Colonic mucosa (tissue), 4 donors: Measurements from ENCODE around the gene P2RX4. TPM values are rescaled to one million over a fixed set of nuclear protein-coding genes. Genes with fewer than 3 reads are reported as not detected.

Experiments
- DNase-seq: peaks from one replicate; pipeline ENCODE4 v3.0.0-alpha.2; 2020
- H3K27ac ChIP-seq: fragments of 200-600 bp; one replicate; pipeline ENCODE4 v1.8.0; 2021
- H3K27me3 ChIP-seq: fragments of 200-600 bp; one replicate; pipeline ENCODE4 v1.8.0; 2021
- H3K36me3 ChIP-seq: fragments of 200-600 bp; one replicate; pipeline ENCODE4 v1.8.0; 2021
- H3K4me1 ChIP-seq: fragments of 200-600 bp; one replicate; pipeline ENCODE4 v1.8.0; 2021; ENCODE audit warnings: mild to moderate bottlenecking
- H3K4me3 ChIP-seq: fragments of 200-600 bp; one replicate; pipeline ENCODE4 v1.8.0; 2021
- H3K9ac ChIP-seq, 2 donors: one replicate each; pipeline ENCODE4 v1.7.0; 2013; ENCODE audit warnings: control low read depth in 2 of 2, low read depth in 2 of 2, low read length in 2 of 2
- H3K9me3 ChIP-seq: fragments of 200-600 bp; one replicate; pipeline ENCODE4 v1.8.0; 2021
- intact Hi-C: fragments of 100-400 bp; cut with DNase I; formaldehyde crosslinking; loops from one replicate; pipeline ENCODE4 v1.14.1; 2022
- total RNA-seq, 2 donors: library from RNA; stranded (reverse); fragmentation: NEBNext Ultra II Directional in 1 of 2; extraction: Animal tissue kit (Norgen Biotek cat#: 25700) in 1 of 2; gene quantifications; one replicate each; pipeline ENCODE4 v1.2.1, GENCODE V29; 2021
- TF ChIP-seq, protein P1 (sequence below): fragments of 200-600 bp; IDR thresholded peaks from one replicate; pipeline ENCODE4 v1.8.0; 2022; ENCODE audit warnings: antibody characterized with exemption, mild to moderate bottlenecking
- donor health status: healthy.
- donor health status: DM: no; HTN: no; CAD: no.
- donor health status: DM: no; HTN: no; CAD: no.

The P2RX4 gene
- total RNA-seq, 2 donors from 2014 or later, result 82.2 to 123 TPM

DNA sequence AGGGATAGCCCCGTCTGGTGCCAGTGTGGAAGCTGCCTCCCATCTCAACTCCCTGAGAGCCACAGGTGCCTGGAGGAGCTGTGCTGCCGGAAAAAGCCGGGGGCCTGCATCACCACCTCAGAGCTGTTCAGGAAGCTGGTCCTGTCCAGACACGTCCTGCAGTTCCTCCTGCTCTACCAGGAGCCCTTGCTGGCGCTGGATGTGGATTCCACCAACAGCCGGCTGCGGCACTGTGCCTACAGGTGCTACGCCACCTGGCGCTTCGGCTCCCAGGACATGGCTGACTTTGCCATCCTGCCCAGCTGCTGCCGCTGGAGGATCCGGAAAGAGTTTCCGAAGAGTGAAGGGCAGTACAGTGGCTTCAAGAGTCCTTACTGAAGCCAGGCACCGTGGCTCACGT lies 25.5 kb upstream of the P2RX4 start:
- H3K9me3 ChIP-seq, result no peaks in the 10 kb centered on the region
- H3K36me3 ChIP-seq, result no peaks in the 10 kb centered on the region
- H3K9ac ChIP-seq, result no peak overlapping the region
- H3K4me3 ChIP-seq, result no peak overlapping the region
- TF ChIP-seq, protein P1, sequence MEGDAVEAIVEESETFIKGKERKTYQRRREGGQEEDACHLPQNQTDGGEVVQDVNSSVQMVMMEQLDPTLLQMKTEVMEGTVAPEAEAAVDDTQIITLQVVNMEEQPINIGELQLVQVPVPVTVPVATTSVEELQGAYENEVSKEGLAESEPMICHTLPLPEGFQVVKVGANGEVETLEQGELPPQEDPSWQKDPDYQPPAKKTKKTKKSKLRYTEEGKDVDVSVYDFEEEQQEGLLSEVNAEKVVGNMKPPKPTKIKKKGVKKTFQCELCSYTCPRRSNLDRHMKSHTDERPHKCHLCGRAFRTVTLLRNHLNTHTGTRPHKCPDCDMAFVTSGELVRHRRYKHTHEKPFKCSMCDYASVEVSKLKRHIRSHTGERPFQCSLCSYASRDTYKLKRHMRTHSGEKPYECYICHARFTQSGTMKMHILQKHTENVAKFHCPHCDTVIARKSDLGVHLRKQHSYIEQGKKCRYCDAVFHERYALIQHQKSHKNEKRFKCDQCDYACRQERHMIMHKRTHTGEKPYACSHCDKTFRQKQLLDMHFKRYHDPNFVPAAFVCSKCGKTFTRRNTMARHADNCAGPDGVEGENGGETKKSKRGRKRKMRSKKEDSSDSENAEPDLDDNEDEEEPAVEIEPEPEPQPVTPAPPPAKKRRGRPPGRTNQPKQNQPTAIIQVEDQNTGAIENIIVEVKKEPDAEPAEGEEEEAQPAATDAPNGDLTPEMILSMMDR, result no peak
- H3K27me3 ChIP-seq, result no peaks in the 10 kb centered on the region
- DNase-seq, result no peak
- intact Hi-C loops, result no loop called here
- H3K27ac ChIP-seq, result no peak overlapping the region
- no peaks in the 10 kb centered on the region for H3K4me1 ChIP-seq

DNA sequence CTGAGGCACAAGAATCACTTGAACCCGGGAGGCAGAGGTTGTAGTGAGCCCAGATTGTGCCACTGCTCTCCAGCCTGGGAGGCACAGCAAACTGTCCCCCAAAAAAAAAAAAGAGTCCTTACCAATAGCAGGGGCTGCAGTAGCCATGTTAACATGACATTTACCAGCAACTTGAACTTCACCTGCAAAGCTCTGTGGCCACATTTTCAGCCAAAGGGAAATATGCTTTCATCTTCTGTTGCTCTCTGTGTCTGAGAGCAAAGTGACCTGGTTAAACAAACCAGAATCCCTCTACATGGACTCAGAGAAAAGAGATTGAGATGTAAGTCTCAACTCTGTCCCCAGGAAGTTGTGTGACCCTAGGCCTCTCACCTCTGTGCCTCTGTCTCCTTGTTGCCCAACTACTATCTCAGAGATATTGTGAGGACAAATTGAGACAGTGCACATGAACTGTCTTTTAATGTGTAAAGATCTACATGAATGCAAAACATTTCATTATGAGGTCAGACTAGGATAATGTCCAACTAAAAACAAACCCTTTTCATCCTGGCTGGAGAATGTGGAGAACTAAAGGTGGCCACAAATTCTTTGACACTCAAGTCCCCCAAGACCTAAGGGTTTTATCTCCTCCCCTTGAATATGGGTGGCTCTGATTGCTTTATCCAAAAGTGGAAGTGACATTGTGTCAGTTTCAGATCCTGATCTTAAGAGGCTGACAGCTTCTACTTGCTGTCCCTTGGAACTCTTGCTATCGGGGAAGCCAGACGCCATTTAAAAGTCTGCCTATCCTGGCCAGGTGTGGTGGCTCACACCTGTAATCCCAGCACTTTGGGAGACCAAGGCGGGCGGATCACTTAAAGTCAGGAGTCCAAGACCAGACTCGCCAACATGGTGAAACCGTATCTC lies 24.7 kb upstream of the P2RX4 start:
- Histone ChIP-seq H3K9ac (no peak overlapping the region), H3K4me3 (no peak overlapping the region), H3K36me3 (no peaks in the 10 kb centered on the region), H3K27me3 (no peaks in the 10 kb centered on the region), H3K9me3 (no peaks in the 10 kb centered on the region), H3K27ac (no peak overlapping the region), H3K4me1 (no peaks in the 10 kb centered on the region)
- intact Hi-C loops, result no loop called here
- DNase-seq, result no peak
- TF ChIP-seq, protein P1, result no peak

DNA sequence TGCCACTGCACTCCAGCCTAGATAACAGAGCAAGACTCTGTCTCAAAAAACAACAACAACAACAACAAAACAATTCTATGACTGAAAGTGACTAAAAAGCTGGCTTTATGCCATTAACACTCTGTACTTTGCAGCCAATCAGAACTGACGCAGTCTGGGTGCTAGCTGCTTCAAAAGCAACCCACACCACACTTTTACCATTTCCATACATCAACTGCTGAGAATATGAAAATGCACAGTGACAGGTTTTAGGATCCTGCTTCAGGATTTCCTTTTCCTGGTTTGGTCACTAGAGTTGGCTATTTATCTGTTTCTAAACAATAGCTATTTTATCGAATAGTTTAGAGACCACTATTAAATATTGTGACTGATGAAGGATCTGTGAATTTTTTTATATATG lies 23.1 kb upstream of the P2RX4 start:
- intact Hi-C loops, result no loop called here
- Histone ChIP-seq H3K27ac (no peak overlapping the region), H3K4me3 (no peak overlapping the region), H3K27me3 (no peaks in the 10 kb centered on the region), H3K9ac (no peak overlapping the region), H3K9me3 (no peaks in the 10 kb centered on the region), H3K4me1 (no peaks in the 10 kb centered on the region), H3K36me3 (no peaks in the 10 kb centered on the region)
- TF ChIP-seq, protein P1, result no peak
- no peak for DNase-seq

DNA sequence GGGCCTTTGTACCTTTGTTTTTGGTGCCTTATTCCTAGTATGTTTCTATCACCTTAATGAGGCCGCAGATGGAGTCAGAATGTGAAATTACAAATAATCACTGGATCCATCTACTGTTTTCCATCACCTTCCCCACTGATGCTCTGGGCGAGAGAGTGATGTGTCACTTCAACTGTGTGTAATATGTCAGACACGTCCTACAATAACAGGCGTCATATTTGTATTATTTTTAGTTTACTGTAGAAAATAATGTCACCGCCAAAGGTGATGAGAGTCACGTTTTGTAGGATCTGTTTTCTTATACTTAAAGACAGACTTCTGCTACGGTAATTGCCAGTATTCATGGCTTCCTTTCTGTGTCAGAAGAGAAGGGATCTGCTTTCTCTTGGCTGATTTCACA lies 22.4 kb upstream of the P2RX4 start:
- Histone ChIP-seq H3K4me1 (no peaks in the 10 kb centered on the region), H3K27me3 (no peaks in the 10 kb centered on the region), H3K27ac (no peak overlapping the region), H3K9ac (no peak overlapping the region), H3K9me3 (no peaks in the 10 kb centered on the region), H3K36me3 (no peaks in the 10 kb centered on the region), H3K4me3 (no peak overlapping the region)
- intact Hi-C loops, result no loop called here
- no peak for DNase-seq
- TF ChIP-seq, protein P1, result no peak

DNA sequence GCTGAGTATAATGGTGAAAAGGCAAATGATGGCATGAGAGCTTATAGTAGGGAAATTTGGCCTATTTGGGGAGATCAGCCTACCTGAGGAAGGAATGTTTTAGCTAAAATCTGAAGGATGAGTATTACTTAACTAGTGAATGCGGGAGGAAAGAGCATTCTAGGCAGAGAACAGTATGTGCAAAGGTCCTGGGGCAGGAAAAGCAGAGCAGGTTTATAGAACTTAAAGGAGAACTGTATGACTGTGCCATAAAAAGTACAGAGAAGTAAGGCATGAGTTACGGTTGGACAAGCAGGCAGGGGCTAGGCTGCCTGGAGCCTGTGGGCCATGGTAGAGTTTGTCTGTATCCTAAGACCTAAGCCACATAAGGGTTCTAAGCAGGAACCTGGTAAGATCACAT lies 21.7 kb upstream of the P2RX4 start:
- Histone ChIP-seq H3K9me3 (no peaks in the 10 kb centered on the region), H3K36me3 (no peaks in the 10 kb centered on the region), H3K4me3 (no peak overlapping the region), H3K27ac (no peak overlapping the region), H3K4me1 (no peaks in the 10 kb centered on the region), H3K9ac (no peak overlapping the region), H3K27me3 (no peaks in the 10 kb centered on the region)
- TF ChIP-seq, protein P1, result no peak
- DNase-seq, result no peak
- intact Hi-C loops, result no loop called here
